ENCODE data around the gene CHRM5.

GRCh38 chr15:34070003-34070402 lies 101.7 kb downstream of the CHRM5 start:
- TF ChIP-seq, protein P1, sequence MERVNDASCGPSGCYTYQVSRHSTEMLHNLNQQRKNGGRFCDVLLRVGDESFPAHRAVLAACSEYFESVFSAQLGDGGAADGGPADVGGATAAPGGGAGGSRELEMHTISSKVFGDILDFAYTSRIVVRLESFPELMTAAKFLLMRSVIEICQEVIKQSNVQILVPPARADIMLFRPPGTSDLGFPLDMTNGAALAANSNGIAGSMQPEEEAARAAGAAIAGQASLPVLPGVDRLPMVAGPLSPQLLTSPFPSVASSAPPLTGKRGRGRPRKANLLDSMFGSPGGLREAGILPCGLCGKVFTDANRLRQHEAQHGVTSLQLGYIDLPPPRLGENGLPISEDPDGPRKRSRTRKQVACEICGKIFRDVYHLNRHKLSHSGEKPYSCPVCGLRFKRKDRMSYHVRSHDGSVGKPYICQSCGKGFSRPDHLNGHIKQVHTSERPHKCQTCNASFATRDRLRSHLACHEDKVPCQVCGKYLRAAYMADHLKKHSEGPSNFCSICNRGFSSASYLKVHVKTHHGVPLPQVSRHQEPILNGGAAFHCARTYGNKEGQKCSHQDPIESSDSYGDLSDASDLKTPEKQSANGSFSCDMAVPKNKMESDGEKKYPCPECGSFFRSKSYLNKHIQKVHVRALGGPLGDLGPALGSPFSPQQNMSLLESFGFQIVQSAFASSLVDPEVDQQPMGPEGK (CRISPR knock-in tag; IDR thresholded peaks at IDR 0.05; ENCODE audit: borderline replicate concordance) = no peak
- TF ChIP-seq, protein P2, sequence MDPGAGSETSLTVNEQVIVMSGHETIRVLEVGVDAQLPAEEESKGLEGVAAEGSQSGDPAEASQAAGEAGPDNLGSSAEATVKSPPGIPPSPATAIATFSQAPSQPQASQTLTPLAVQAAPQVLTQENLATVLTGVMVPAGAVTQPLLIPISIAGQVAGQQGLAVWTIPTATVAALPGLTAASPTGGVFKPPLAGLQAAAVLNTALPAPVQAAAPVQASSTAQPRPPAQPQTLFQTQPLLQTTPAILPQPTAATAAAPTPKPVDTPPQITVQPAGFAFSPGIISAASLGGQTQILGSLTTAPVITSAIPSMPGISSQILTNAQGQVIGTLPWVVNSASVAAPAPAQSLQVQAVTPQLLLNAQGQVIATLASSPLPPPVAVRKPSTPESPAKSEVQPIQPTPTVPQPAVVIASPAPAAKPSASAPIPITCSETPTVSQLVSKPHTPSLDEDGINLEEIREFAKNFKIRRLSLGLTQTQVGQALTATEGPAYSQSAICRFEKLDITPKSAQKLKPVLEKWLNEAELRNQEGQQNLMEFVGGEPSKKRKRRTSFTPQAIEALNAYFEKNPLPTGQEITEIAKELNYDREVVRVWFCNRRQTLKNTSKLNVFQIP (CRISPR knock-in tag; IDR thresholded peaks at IDR 0.05; ENCODE audit: borderline replicate concordance, low read depth) = no peak
- TF ChIP-seq SNAI2 (CRISPR knock-in tag; IDR thresholded peaks at IDR 0.05) (no peak), ZFP3 (CRISPR knock-in tag; IDR thresholded peaks at IDR 0.05) (no peak), BACH2 (CRISPR knock-in tag; IDR thresholded peaks at IDR 0.05; ENCODE audit: borderline replicate concordance) (no peak), GLIS3 (CRISPR knock-in tag; IDR thresholded peaks at IDR 0.05) (no peak), TCF4 (CRISPR knock-in tag; IDR thresholded peaks at IDR 0.05; ENCODE audit: borderline replicate concordance) (no peak), PPARA (CRISPR knock-in tag; IDR thresholded peaks at IDR 0.05; ENCODE audit: borderline replicate concordance) (no peak), CSDC2 (CRISPR knock-in tag; IDR thresholded peaks at IDR 0.05) (no peak)
- TF ChIP-seq, protein P3, sequence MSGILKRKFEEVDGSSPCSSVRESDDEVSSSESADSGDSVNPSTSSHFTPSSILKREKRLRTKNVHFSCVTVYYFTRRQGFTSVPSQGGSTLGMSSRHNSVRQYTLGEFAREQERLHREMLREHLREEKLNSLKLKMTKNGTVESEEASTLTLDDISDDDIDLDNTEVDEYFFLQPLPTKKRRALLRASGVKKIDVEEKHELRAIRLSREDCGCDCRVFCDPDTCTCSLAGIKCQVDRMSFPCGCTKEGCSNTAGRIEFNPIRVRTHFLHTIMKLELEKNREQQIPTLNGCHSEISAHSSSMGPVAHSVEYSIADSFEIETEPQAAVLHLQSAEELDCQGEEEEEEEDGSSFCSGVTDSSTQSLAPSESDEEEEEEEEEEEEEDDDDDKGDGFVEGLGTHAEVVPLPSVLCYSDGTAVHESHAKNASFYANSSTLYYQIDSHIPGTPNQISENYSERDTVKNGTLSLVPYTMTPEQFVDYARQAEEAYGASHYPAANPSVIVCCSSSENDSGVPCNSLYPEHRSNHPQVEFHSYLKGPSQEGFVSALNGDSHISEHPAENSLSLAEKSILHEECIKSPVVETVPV (CRISPR knock-in tag; IDR thresholded peaks at IDR 0.05) = no peak
- TF ChIP-seq, protein P4, sequence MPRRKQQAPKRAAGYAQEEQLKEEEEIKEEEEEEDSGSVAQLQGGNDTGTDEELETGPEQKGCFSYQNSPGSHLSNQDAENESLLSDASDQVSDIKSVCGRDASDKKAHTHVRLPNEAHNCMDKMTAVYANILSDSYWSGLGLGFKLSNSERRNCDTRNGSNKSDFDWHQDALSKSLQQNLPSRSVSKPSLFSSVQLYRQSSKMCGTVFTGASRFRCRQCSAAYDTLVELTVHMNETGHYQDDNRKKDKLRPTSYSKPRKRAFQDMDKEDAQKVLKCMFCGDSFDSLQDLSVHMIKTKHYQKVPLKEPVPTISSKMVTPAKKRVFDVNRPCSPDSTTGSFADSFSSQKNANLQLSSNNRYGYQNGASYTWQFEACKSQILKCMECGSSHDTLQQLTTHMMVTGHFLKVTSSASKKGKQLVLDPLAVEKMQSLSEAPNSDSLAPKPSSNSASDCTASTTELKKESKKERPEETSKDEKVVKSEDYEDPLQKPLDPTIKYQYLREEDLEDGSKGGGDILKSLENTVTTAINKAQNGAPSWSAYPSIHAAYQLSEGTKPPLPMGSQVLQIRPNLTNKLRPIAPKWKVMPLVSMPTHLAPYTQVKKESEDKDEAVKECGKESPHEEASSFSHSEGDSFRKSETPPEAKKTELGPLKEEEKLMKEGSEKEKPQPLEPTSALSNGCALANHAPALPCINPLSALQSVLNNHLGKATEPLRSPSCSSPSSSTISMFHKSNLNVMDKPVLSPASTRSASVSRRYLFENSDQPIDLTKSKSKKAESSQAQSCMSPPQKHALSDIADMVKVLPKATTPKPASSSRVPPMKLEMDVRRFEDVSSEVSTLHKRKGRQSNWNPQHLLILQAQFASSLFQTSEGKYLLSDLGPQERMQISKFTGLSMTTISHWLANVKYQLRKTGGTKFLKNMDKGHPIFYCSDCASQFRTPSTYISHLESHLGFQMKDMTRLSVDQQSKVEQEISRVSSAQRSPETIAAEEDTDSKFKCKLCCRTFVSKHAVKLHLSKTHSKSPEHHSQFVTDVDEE (CRISPR knock-in tag; IDR thresholded peaks at IDR 0.05) = no peak

Measured in SK-N-SH treated with all-trans-retinoic acid at 6 μM for 48 hours (cell line).